SK-N-SH treated with all-trans-retinoic acid at 6 μM for 48 hours (cell line): ENCODE measurements around the gene SLC6A18.
"Not testable (repeated sequence)": the region's sequence is repeated elsewhere in the genome, so short reads cannot be mapped to it uniquely, and the experiment has no call there.

Experiments used
- ATAC-seq: fragments of 200-7000 bp; cut with Tn5 transposase; 3 replicates; pipeline ENCODE4 v1.9.1; 2020; ENCODE audit warnings: mild to moderate bottlenecking, moderate library complexity
- ARNTL ChIP-seq: fragments of 450-650 bp; formaldehyde crosslinking; IDR thresholded peaks from 2 replicates; pipeline ENCODE4 v1.5.0; 2020; ENCODE audit warnings: low read depth, mild to moderate bottlenecking, moderate library complexity, borderline replicate concordance
- BACH2 ChIP-seq: fragments of 250-450 bp; sonication (Bioruptor Pico); IDR thresholded peaks from 2 replicates; pipeline ENCODE4 v1.9.0; 2021; ENCODE audit warnings: mild to moderate bottlenecking, borderline replicate concordance
- CSDC2 ChIP-seq: fragments of 250-450 bp; sonication (Bioruptor Pico); IDR thresholded peaks from 2 replicates; pipeline ENCODE4 v1.5.0; 2020; ENCODE audit warnings: mild to moderate bottlenecking, moderate library complexity
- ESRRG ChIP-seq: fragments of 250-450 bp; sonication (Bioruptor Pico); IDR thresholded peaks from 2 replicates; pipeline ENCODE4 v1.6.1; 2021; ENCODE audit warnings: mild to moderate bottlenecking
- ISL1 ChIP-seq: fragments of 250-450 bp; sonication (Bioruptor Pico); IDR thresholded peaks from 2 replicates; pipeline ENCODE4 v2.1.2; 2022; ENCODE audit warnings: mild to moderate bottlenecking, moderate library complexity
- OSR1 ChIP-seq: fragments of 250-450 bp; sonication (Bioruptor Pico); IDR thresholded peaks from 2 replicates; pipeline ENCODE4 v1.8.0; 2022; ENCODE audit warnings: moderate library complexity, mild to moderate bottlenecking, inconsistent platforms
- POU6F1 ChIP-seq: fragments of 250-450 bp; sonication (Bioruptor Pico); IDR thresholded peaks from 2 replicates; pipeline ENCODE4 v1.8.0; 2021; ENCODE audit warnings: low read depth, mild to moderate bottlenecking, moderate library complexity, borderline replicate concordance
- PPARA ChIP-seq: fragments of 250-450 bp; sonication (Bioruptor Pico); IDR thresholded peaks from 2 replicates; pipeline ENCODE4 v1.5.0; 2020; ENCODE audit warnings: mild to moderate bottlenecking, borderline replicate concordance
- SNAI2 ChIP-seq: fragments of 250-450 bp; sonication (Bioruptor Pico); IDR thresholded peaks from 2 replicates; pipeline ENCODE4 v1.5.0; 2020; ENCODE audit warnings: mild to moderate bottlenecking, moderate library complexity
- TCF4 ChIP-seq: fragments of 250-450 bp; sonication (Bioruptor Pico); IDR thresholded peaks from 2 replicates; pipeline ENCODE4 v1.8.0; 2021; ENCODE audit warnings: mild to moderate bottlenecking, moderate library complexity, borderline replicate concordance
- TOX ChIP-seq: fragments of 250-450 bp; sonication (Bioruptor Pico); IDR thresholded peaks from 2 replicates; pipeline ENCODE4 v1.8.0; 2021; ENCODE audit warnings: mild to moderate bottlenecking, moderate library complexity, borderline replicate concordance
- ZFP3 ChIP-seq: fragments of 250-450 bp; sonication (Bioruptor Pico); IDR thresholded peaks from 2 replicates; pipeline ENCODE4 v1.5.0; 2020; ENCODE audit warnings: mild to moderate bottlenecking, moderate library complexity
- ZFP30 ChIP-seq: fragments of 450-650 bp; formaldehyde crosslinking; IDR thresholded peaks from 2 replicates; pipeline ENCODE4 v1.5.0; 2022; ENCODE audit warnings: mild to moderate bottlenecking, moderate library complexity
- ZNF565 ChIP-seq: fragments of 450-650 bp; formaldehyde crosslinking; conservative IDR thresholded peaks from 2 replicates; pipeline ENCODE4 v1.5.0; 2020; ENCODE audit warnings: low read depth, mild to moderate bottlenecking, moderate library complexity
- ZNF70 ChIP-seq: fragments of 450-650 bp; formaldehyde crosslinking; IDR thresholded peaks from 2 replicates; pipeline ENCODE4 v1.5.0; 2020; ENCODE audit warnings: mild to moderate bottlenecking, moderate library complexity
- ZNF8 ChIP-seq: fragments of 450-650 bp; formaldehyde crosslinking; IDR thresholded peaks from 2 replicates; pipeline ENCODE4 v1.5.0; 2020; ENCODE audit warnings: mild to moderate bottlenecking, moderate library complexity
- TF ChIP-seq, protein P1 (sequence below): fragments of 250-450 bp; sonication (Bioruptor Pico); IDR thresholded peaks from 2 replicates; pipeline ENCODE4 v1.8.0; 2020; ENCODE audit warnings: mild to moderate bottlenecking, moderate library complexity, borderline replicate concordance

The SLC6A18 gene

DNA sequence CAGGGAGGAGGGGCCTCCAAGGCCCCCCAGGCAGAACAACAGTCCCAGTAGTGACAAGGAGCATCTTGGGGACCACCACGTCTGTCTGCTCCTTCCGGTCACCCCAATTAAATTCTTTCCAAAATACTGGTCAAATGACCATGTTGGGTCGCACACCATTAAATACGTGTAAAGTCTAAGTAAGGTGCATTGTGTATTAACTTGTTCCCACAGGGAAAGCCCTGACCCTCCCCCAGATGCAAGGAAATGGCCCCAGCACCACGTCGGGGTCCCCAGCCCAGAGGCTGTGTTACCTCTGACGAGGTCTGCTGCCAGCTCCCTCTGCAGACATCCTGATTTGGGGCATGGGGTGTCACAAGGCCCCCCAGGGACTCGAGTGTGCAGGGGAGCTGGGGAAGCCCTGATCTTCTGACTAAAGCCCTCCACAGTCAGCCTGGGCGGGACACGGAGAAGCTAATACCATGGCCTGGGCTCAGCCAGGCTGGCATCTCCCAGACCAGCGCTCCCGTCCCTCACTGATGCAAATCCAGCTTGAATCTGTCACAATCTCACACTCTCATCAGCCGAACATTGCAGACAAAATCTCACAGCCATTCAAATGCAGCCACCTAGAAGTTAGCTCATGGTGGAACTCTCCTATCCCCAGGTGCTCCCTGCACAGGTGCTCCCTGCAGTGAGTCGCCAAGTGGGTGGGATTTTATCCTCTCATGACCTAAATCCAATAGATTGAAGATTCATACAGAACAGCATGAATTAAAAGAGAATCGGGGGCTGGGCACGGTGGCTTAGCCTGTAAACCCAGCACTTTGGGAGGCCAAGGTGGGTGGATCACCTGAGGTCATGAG, 56.1 kb downstream of the SLC6A18 start:
- TF ChIP-seq ZNF565 (CRISPR knock-in tag) (no peak), BACH2 (CRISPR knock-in tag) (no peak), ESRRG (no peak), PPARA (no peak), ZNF8 (CRISPR knock-in tag) (no peak), OSR1 (CRISPR knock-in tag) (no peak), ISL1 (no peak), ZNF70 (no peak), CSDC2 (no peak), ZFP3 (CRISPR knock-in tag) (no peak)
- ATAC-seq = no peak

- no peak for TF ChIP-seq TOX
Observed at GRCh38 chr5:1282131-1282992, 57.2 kb downstream of the SLC6A18 start.

DNA sequence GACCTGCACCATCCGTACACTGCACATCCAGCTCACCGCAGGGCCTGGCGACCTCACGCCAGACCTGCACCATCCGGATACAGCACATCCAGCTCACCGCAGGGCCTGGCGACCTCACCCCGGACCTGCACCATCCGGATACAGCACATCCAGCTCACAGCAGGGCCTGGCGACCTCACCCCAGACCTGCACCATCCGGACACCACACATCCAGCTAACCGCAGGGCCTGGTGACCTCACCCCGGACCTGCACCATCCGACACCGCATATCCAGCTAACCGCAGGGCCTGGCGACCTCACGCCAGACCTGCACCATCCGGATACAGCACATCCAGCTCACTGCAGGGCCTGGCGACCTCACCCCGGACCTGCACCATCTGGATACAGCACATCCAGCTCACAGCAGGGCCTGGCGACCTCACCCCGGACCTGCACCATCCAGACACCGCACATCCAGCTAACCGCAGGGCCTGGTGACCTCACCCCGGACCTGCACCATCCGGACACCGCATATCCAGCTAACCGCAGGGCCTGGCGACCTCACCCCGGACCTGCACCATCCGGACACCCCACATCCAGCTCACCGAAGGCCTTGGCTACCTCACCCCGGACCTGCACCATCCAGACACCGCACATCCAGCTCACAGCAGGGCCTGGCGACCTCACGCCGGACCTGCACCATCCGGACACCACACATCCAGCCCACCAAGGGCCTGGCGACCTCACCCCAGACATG, 58.0 kb downstream of the SLC6A18 start:
- ATAC-seq = not testable (repeated sequence)

More at GRCh38 chr5:1282131-1282992, 57.2 kb downstream of the SLC6A18 start:
- ATAC-seq = no peak

- ATAC-seq = not testable (repeated sequence)
Observed at GRCh38 chr5:1283729-1284041, 58.5 kb downstream of the SLC6A18 start.

- not testable (repeated sequence) for ATAC-seq
Observed at GRCh38 chr5:1284336-1284970, 59.3 kb downstream of the SLC6A18 start.

DNA sequence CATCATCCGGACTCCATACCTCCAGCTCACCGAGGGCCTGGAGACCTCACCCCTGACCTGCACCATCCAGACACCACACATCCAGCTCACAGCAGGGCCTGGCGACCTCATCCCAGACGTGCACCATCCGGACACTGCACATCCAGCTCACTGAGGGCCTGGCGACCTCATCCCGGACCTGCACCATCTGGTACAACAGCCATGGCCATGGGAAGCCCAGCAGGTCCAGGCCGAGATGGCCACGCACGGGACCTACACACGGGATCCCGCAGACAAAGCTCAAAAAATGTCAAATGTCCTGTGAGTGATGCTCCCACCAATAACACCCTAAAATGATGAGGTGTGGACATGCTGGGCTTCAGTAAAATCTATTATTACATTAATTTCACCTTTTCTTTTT, 60.0 kb downstream of the SLC6A18 start:
- TF ChIP-seq TOX = no peak
- no peak for TF ChIP-seq PPARA
- TF ChIP-seq BACH2 (CRISPR knock-in tag) = no peak
- ATAC-seq = no peak

DNA sequence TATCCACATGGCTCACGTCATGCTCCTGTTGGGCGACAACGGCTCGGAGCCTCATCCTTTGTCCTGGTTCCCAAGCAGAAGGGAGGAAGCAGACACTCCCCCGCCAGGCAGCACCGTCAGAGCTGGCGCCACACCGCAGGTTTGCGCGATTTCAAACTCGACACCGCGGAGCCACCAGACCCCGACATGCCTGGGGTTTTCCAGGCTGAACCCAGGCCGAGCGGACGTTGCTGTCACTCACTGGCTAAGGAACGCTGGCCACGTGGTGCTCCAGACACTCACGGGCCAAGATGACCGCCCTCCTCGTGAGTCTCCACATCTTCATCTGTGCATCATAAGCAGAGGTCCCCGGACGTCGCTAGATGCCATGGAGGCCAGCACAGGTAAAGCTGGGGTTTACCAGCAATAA, 60.7 kb downstream of the SLC6A18 start:
- no peak for TF ChIP-seq SNAI2 (CRISPR knock-in tag)
- TF ChIP-seq, protein P1, sequence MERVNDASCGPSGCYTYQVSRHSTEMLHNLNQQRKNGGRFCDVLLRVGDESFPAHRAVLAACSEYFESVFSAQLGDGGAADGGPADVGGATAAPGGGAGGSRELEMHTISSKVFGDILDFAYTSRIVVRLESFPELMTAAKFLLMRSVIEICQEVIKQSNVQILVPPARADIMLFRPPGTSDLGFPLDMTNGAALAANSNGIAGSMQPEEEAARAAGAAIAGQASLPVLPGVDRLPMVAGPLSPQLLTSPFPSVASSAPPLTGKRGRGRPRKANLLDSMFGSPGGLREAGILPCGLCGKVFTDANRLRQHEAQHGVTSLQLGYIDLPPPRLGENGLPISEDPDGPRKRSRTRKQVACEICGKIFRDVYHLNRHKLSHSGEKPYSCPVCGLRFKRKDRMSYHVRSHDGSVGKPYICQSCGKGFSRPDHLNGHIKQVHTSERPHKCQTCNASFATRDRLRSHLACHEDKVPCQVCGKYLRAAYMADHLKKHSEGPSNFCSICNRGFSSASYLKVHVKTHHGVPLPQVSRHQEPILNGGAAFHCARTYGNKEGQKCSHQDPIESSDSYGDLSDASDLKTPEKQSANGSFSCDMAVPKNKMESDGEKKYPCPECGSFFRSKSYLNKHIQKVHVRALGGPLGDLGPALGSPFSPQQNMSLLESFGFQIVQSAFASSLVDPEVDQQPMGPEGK (CRISPR knock-in tag) = no peak
- ATAC-seq = no peak

GRCh38 chr5:1288439-1289335, 63.5 kb downstream of the SLC6A18 start:
- ATAC-seq = no peak
- TF ChIP-seq, protein P1 (CRISPR knock-in tag) = no peak
- TF ChIP-seq ZNF8 (CRISPR knock-in tag) (no peak), POU6F1 (no peak), ZFP30 (CRISPR knock-in tag) (no peak), ISL1 (no peak), ZFP3 (CRISPR knock-in tag) (no peak), OSR1 (CRISPR knock-in tag) (no peak), PPARA (no peak), ESRRG (no peak), ARNTL (CRISPR knock-in tag) (no peak), TCF4 (CRISPR knock-in tag) (no peak)
